Measurements from ENCODE around the gene RGS7. TPM values are rescaled to one million over a fixed set of nuclear protein-coding genes. Genes with fewer than 3 reads are reported as not detected.

Gene RGS7
- total RNA-seq, 4 donors from 2014 or later: 0.27 TPM; not detected in 3

GRCh38 chr1:240854367-240854766, 502.6 kb downstream of the RGS7 start:
- H3K4me1 ChIP-seq: no peaks in the 10 kb centered on the region
- no peak for TF ChIP-seq POLR2A (IDR thresholded peaks at IDR 0.05)
- TF ChIP-seq EP300 (IDR thresholded peaks at IDR 0.05): no peak
- no peak for TF ChIP-seq CTCF (IDR thresholded peaks at IDR 0.05)
- TF ChIP-seq POLR2AphosphoS5 (IDR thresholded peaks at IDR 0.05): no peak
- H3K4me3 ChIP-seq: no peak overlapping the region
- WGBS, 2 donors (ENCODE audit: low coverage in 1 of 2): 61 to 72% methylated on average over 2 to 6 of the region's 6 CpGs
- H3K9me3 ChIP-seq: no peaks in the 10 kb centered on the region
- H3K27ac ChIP-seq: no peak overlapping the region
- no peak for ATAC-seq
- H3K36me3 ChIP-seq: no peaks in the 10 kb centered on the region
- H3K27me3 ChIP-seq: no peaks in the 10 kb centered on the region

- no peak for ATAC-seq
- no peaks in the 10 kb centered on the region for H3K4me1 ChIP-seq
- H3K4me3 ChIP-seq: no peak overlapping the region
- H3K27ac ChIP-seq: no peak overlapping the region
- H3K9me3 ChIP-seq: no peaks in the 10 kb centered on the region
- 83 to 100% methylated on average over 2 of the region's 2 CpGs for WGBS, 2 donors (ENCODE audit: low coverage in 1 of 2)
- H3K27me3 ChIP-seq: no peaks in the 10 kb centered on the region
- H3K36me3 ChIP-seq: no peaks in the 10 kb centered on the region
- TF ChIP-seq EP300 (IDR thresholded peaks at IDR 0.05) (no peak), CTCF (IDR thresholded peaks at IDR 0.05) (no peak), POLR2A (IDR thresholded peaks at IDR 0.05) (no peak), POLR2AphosphoS5 (IDR thresholded peaks at IDR 0.05) (no peak)
Measured at GRCh38 chr1:240847325-240847724, 509.7 kb downstream of the RGS7 start.

GRCh38 chr1:240844486-240844885, 512.5 kb downstream of the RGS7 start:
- ATAC-seq: no peak
- no peaks in the 10 kb centered on the region for H3K9me3 ChIP-seq
- WGBS, 2 donors (ENCODE audit: low coverage in 1 of 2): 86 to 100% methylated on average over 1 of the region's 1 CpG
- H3K27ac ChIP-seq: no peak overlapping the region
- H3K36me3 ChIP-seq: no peaks in the 10 kb centered on the region
- no peak overlapping the region for H3K4me3 ChIP-seq
- H3K4me1 ChIP-seq: no peaks in the 10 kb centered on the region
- no peak for TF ChIP-seq POLR2A (IDR thresholded peaks at IDR 0.05)
- TF ChIP-seq EP300 (IDR thresholded peaks at IDR 0.05): no peak
- TF ChIP-seq CTCF (IDR thresholded peaks at IDR 0.05): no peak
- TF ChIP-seq POLR2AphosphoS5 (IDR thresholded peaks at IDR 0.05): no peak
- no peaks in the 10 kb centered on the region for H3K27me3 ChIP-seq

- 33 to 53% methylated on average over 3 of the region's 3 CpGs for WGBS, 2 donors (ENCODE audit: low coverage in 1 of 2)
- H3K27ac ChIP-seq: no peak overlapping the region
- H3K27me3 ChIP-seq: no peaks in the 10 kb centered on the region
- no peaks in the 10 kb centered on the region for H3K4me1 ChIP-seq
- no peak for TF ChIP-seq CTCF (IDR thresholded peaks at IDR 0.05)
- no peak for TF ChIP-seq EP300 (IDR thresholded peaks at IDR 0.05)
- TF ChIP-seq POLR2A (IDR thresholded peaks at IDR 0.05): no peak
- no peak for TF ChIP-seq POLR2AphosphoS5 (IDR thresholded peaks at IDR 0.05)
- no peaks in the 10 kb centered on the region for H3K36me3 ChIP-seq
- ATAC-seq: no peak
- no peak overlapping the region for H3K4me3 ChIP-seq
- H3K9me3 ChIP-seq: peaks cover 0 to 3% (median 0%) of the 10 kb centered on the region in 3 donors
Measured at GRCh38 chr1:240843798-240844197, 513.2 kb downstream of the RGS7 start.

GRCh38 chr1:240836271-240836670, 520.7 kb downstream of the RGS7 start:
- H3K9me3 ChIP-seq: peaks cover 0 to 8% (median 0%) of the 10 kb centered on the region in 3 donors
- TF ChIP-seq POLR2A (IDR thresholded peaks at IDR 0.05) (no peak), CTCF (IDR thresholded peaks at IDR 0.05) (no peak), EP300 (IDR thresholded peaks at IDR 0.05) (no peak), POLR2AphosphoS5 (IDR thresholded peaks at IDR 0.05) (no peak)
- no peaks in the 10 kb centered on the region for H3K36me3 ChIP-seq
- no peaks in the 10 kb centered on the region for H3K27me3 ChIP-seq
- H3K27ac ChIP-seq: no peak overlapping the region
- no peaks in the 10 kb centered on the region for H3K4me1 ChIP-seq
- ATAC-seq: no peak
- WGBS, 2 donors (ENCODE audit: low coverage in 1 of 2): 44 to 50% methylated on average over 1 of the region's 1 CpG
- H3K4me3 ChIP-seq: no peak overlapping the region

Measured in gastroesophageal sphincter (tissue), 4 donors.